Trophoblast cell (in vitro differentiated cells and primary cell): ENCODE measurements around the gene USP34.

Experiments
- DNase-seq, 2 donors: peaks; one replicate each; pipeline ENCODE4 v3.0.0-alpha.2; 2016
- H2AFZ ChIP-seq: 2 replicates; pipeline ENCODE4 v1.6.1; 2013; ENCODE audit warnings: low read length, moderate library complexity, mild to moderate bottlenecking; ENCODE audit not compliant: insufficient read depth, poor library complexity
- H2AK5ac ChIP-seq: 2 replicates; pipeline ENCODE4 v1.6.1; 2013; ENCODE audit warnings: mild to moderate bottlenecking, low read length
- H2BK120ac ChIP-seq: 2 replicates; pipeline ENCODE4 v1.6.1; 2013; ENCODE audit warnings: low read length, mild to moderate bottlenecking, moderate library complexity; ENCODE audit not compliant: insufficient read depth, poor library complexity
- H2BK12ac ChIP-seq: 2 replicates; pipeline ENCODE4 v1.6.1; 2013; ENCODE audit warnings: mild to moderate bottlenecking, low read length, moderate library complexity
- H2BK5ac ChIP-seq: 2 replicates; pipeline ENCODE4 v1.6.1; 2013; ENCODE audit warnings: low read length, low read depth, moderate library complexity, mild to moderate bottlenecking; ENCODE audit not compliant: poor library complexity
- H3K14ac ChIP-seq: 2 replicates; pipeline ENCODE4 v1.6.1; 2013; ENCODE audit warnings: mild to moderate bottlenecking, low read length
- H3K18ac ChIP-seq: 2 replicates; pipeline ENCODE4 v1.6.1; 2013; ENCODE audit warnings: mild to moderate bottlenecking, low read length
- H3K23ac ChIP-seq: 2 replicates; pipeline ENCODE4 v1.6.1; 2013; ENCODE audit warnings: low read length
- H3K27ac ChIP-seq: 2 replicates; pipeline ENCODE4 v1.5.1; 2013; ENCODE audit warnings: low read depth, mild to moderate bottlenecking, inconsistent platforms, low read length, moderate library complexity
- H3K27me3 ChIP-seq: 2 replicates; pipeline ENCODE4 v1.6.1; 2013; ENCODE audit warnings: inconsistent platforms, mild to moderate bottlenecking, low read length, moderate library complexity; ENCODE audit not compliant: insufficient read depth
- H3K36me3 ChIP-seq, 2 experiments: 1 replicate in 1 of 2; 2 replicates in 1 of 2; pipeline ENCODE4 v1.6.1; 2013; ENCODE audit warnings: low read length in 2 of 2, mild to moderate bottlenecking in 2 of 2, moderate library complexity in 1 of 2; ENCODE audit not compliant: insufficient read depth in 2 of 2, control insufficient read depth in 1 of 2
- H3K4ac ChIP-seq: 2 replicates; pipeline ENCODE4 v1.6.1; 2013; ENCODE audit warnings: low read depth, mild to moderate bottlenecking, low read length, moderate library complexity
- H3K4me1 ChIP-seq, 2 experiments: 1 replicate in 1 of 2; 2 replicates in 1 of 2; pipeline ENCODE4 v1.6.1; 2013; ENCODE audit warnings: low read length in 2 of 2, mild to moderate bottlenecking in 2 of 2, moderate library complexity in 1 of 2; ENCODE audit not compliant: insufficient read depth in 2 of 2, control insufficient read depth in 1 of 2
- H3K4me2 ChIP-seq: 2 replicates; pipeline ENCODE4 v1.6.1; 2013; ENCODE audit warnings: inconsistent platforms, mild to moderate bottlenecking, low read length, moderate library complexity
- H3K4me3 ChIP-seq: 2 replicates; pipeline ENCODE4 v1.5.1; 2013; ENCODE audit warnings: mild to moderate bottlenecking, low read depth, low read length, inconsistent platforms
- H3K79me1 ChIP-seq: one replicate; pipeline ENCODE4 v1.6.1; 2013; ENCODE audit warnings: low read length
- H3K79me2 ChIP-seq: 2 replicates; pipeline ENCODE4 v1.6.1; 2013; ENCODE audit warnings: low read length, mild to moderate bottlenecking; ENCODE audit not compliant: control insufficient read depth, insufficient read depth, poor library complexity
- H3K9ac ChIP-seq: 2 replicates; pipeline ENCODE4 v1.6.1; 2013; ENCODE audit warnings: mild to moderate bottlenecking, low read length
- H3K9me3 ChIP-seq: 2 replicates; pipeline ENCODE4 v1.6.1; 2013; ENCODE audit warnings: low read depth, mild to moderate bottlenecking, control low read depth, inconsistent platforms, low read length; ENCODE audit not compliant: insufficient read depth
- H4K12ac ChIP-seq: 2 replicates; pipeline ENCODE4 v1.6.1; 2013; ENCODE audit warnings: low read depth, mild to moderate bottlenecking, low read length, moderate library complexity
- H4K8ac ChIP-seq: 2 replicates; pipeline ENCODE4 v1.6.1; 2013; ENCODE audit warnings: low read depth, mild to moderate bottlenecking, low read length, moderate library complexity
- H4K91ac ChIP-seq: one replicate; pipeline ENCODE4 v1.6.1; 2013; ENCODE audit warnings: low read depth, mild to moderate bottlenecking, low read length, moderate library complexity
- WGBS: extraction: QIAGEN DNeasy Blood & Tissue Kit; methylation state at CpG from one replicate; pipeline ENCODE4 v1.1.7; 2013; ENCODE audit warnings: missing lambda C conversion rate; ENCODE audit not compliant: insufficient read length, insufficient coverage; ENCODE audit errors: extremely low coverage; 5-methylcytosine and 5-hydroxymethylcytosine counted together

Gene USP34

GRCh38 chr2:61340242-61340641 is 130.6 kb downstream of the USP34 start:
- Histone ChIP-seq H2BK5ac (no peak overlapping the region), H2AK5ac (no peak overlapping the region), H3K4me2 (no peak overlapping the region), H2BK120ac (no peak overlapping the region), H3K79me2 (no peaks in the 10 kb centered on the region), H3K27ac (no peak overlapping the region), H2AFZ (no peak overlapping the region), H3K79me1 (no peaks in the 10 kb centered on the region), H3K4me3 (no peak overlapping the region), H3K4me1 (no peaks in the 10 kb centered on the region), H4K8ac (no peak overlapping the region), H4K12ac (no peak overlapping the region), H3K36me3 (peaks cover 12 to 17% of the 10 kb centered on the region in 2 experiments), H3K9ac (no peak overlapping the region), H3K9me3 (no peaks in the 10 kb centered on the region), H3K23ac (no peak overlapping the region), H4K91ac (no peak overlapping the region), H3K27me3 (no peaks in the 10 kb centered on the region), H3K4ac (no peak overlapping the region), H2BK12ac (no peak overlapping the region), H3K18ac (no peak overlapping the region), H3K14ac (no peak overlapping the region)
- 100% methylated on average over 1 of the region's 2 CpGs for WGBS
- no peak for DNase-seq

DNA sequence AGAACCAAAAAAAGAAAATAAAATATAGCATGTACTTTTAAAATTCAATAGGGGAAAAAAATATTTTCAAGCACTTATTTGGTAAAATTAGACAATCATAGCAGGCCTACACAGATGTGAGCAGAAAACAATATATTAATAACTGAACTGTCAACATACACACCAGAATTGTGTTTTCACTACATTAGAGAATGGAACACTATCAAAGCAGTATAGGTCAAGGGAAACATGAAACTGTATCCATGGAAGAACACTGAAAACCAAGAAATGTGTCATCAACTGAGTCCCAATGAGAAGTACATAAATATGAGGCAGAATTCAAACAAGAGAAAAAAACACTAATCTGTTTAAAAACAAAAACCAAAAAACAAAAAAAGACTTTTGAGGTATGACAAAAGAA is 132.4 kb downstream of the USP34 start:
- Histone ChIP-seq H3K4me1 (no peaks in the 10 kb centered on the region), H2BK120ac (no peak overlapping the region), H4K91ac (no peak overlapping the region), H3K14ac (no peak overlapping the region), H3K4me3 (no peak overlapping the region), H3K9ac (no peak overlapping the region), H4K8ac (no peak overlapping the region), H2BK12ac (no peak overlapping the region), H4K12ac (no peak overlapping the region), H3K27ac (no peak overlapping the region), H3K79me1 (no peaks in the 10 kb centered on the region), H3K4ac (no peak overlapping the region), H3K18ac (no peak overlapping the region), H3K27me3 (no peaks in the 10 kb centered on the region), H2AK5ac (no peak overlapping the region), H2AFZ (no peak overlapping the region), H3K9me3 (no peaks in the 10 kb centered on the region), H3K79me2 (no peaks in the 10 kb centered on the region), H3K23ac (no peak overlapping the region), H3K4me2 (no peak overlapping the region), H2BK5ac (no peak overlapping the region), H3K36me3 (peaks cover 7 to 15% of the 10 kb centered on the region in 2 experiments)
- no peak for DNase-seq

DNA sequence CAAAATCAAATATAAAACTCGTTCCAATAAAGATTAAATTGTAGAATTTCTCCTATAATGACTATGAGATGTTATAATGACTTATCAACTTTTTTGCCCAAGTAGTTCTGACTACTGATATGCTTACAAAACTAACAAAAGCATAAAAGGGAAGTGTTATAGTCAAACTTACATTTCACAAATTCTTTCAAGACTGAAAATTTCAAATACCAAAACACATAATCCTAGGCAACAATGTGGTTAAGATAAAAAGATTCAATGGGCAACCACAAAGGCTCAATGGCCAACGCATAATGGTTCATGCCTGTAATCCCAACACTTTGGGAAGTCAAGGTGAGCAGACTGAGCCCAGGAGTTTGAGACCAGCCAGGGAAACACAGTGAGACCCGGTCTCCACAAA is 135.7 kb downstream of the USP34 start:
- Histone ChIP-seq H3K4me1 (no peaks in the 10 kb centered on the region), H3K4ac (no peak overlapping the region), H3K23ac (no peak overlapping the region), H3K36me3 (peaks cover 7 to 10% of the 10 kb centered on the region in 2 experiments), H2AK5ac (no peak overlapping the region), H2BK120ac (no peak overlapping the region), H3K18ac (no peak overlapping the region), H3K27ac (no peak overlapping the region), H2BK12ac (no peak overlapping the region), H3K27me3 (no peaks in the 10 kb centered on the region), H3K4me2 (no peak overlapping the region), H4K91ac (no peak overlapping the region), H3K79me1 (no peaks in the 10 kb centered on the region), H2BK5ac (no peak overlapping the region), H3K9ac (no peak overlapping the region), H3K14ac (no peak overlapping the region), H4K8ac (no peak overlapping the region), H4K12ac (no peak overlapping the region), H3K9me3 (no peaks in the 10 kb centered on the region), H2AFZ (no peak overlapping the region), H3K79me2 (no peaks in the 10 kb centered on the region), H3K4me3 (no peak overlapping the region)
- no CpG with 5 or more reads among the region's 3 CpGs for WGBS
- peak in 1 of 2 donors; percentile 33 for DNase-seq

DNA sequence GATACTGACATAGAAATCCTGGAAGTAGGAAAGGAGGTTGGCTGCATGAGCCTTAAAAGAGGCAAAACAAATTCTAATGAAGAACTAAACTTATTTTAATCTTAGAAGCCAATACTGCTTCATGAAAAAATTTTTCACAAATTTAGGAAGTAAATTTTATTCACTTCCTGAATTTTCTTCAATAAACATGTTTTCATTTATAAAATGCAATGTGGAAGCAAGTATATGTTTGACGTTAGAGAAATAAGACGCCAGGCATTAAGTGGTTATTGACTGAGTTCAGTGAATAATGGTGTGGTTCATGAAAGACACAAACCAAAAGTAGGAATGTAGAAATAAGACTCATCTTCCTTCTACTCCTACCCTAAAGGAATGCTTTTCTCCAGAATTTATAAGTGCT is 136.4 kb downstream of the USP34 start:
- peaks cover 7 to 10% of the 10 kb centered on the region in 2 experiments for H3K36me3 ChIP-seq
- no peaks in the 10 kb centered on the region for H3K4me1 ChIP-seq
- H2BK5ac ChIP-seq = no peak overlapping the region
- no peak overlapping the region for H3K4me3 ChIP-seq
- H2BK12ac ChIP-seq = no peak overlapping the region
- H3K4me2 ChIP-seq = no peak overlapping the region
- H3K23ac ChIP-seq = no peak overlapping the region
- no peaks in the 10 kb centered on the region for H3K27me3 ChIP-seq
- H3K4ac ChIP-seq = no peak overlapping the region
- no peak overlapping the region for H4K91ac ChIP-seq
- H4K8ac ChIP-seq = no peak overlapping the region
- no peaks in the 10 kb centered on the region for H3K79me1 ChIP-seq
- no peak overlapping the region for H3K14ac ChIP-seq
- no peak overlapping the region for H3K27ac ChIP-seq
- no peak overlapping the region for H3K9ac ChIP-seq
- no peaks in the 10 kb centered on the region for H3K9me3 ChIP-seq
- H3K18ac ChIP-seq = no peak overlapping the region
- WGBS = no CpG with 5 or more reads among the region's 2 CpGs
- DNase-seq = no peak
- H2AK5ac ChIP-seq = no peak overlapping the region
- no peak overlapping the region for H2AFZ ChIP-seq
- no peaks in the 10 kb centered on the region for H3K79me2 ChIP-seq
- H2BK120ac ChIP-seq = no peak overlapping the region
- no peak overlapping the region for H4K12ac ChIP-seq
